K562 (cell line): ENCODE measurements around the gene IPO5. TPM values are rescaled to one million over a fixed set of nuclear protein-coding genes. Genes with fewer than 3 reads are reported as not detected.

Experiments
- ATAC-seq: fragments of 200-7000 bp; cut with Tn5 transposase; 3 replicates; pipeline ENCODE4 v1.9.1; 2020; ENCODE audit warnings: moderate library complexity
- BruUV-seq: library from RNA; stranded (reverse); fragments of 400-500 nt; replicated peaks from 2 replicates; lab custom pipeline; 2021; lab: Mats Ljungman, UMichigan
- CTCF ChIA-PET: fragments of 300-600 bp; formaldehyde crosslinking; extraction: SDS; loops from one replicate; lab custom pipeline; 2021; ENCODE audit warnings: low intra/inter-chr PET ratio; lab: Yijun Ruan, JAX
- POLR2A ChIA-PET: fragments of 300-600, 350-650 bp; sonication (Branson Sonifier 250); formaldehyde crosslinking; extraction: SDS; loops from one replicate; lab custom pipeline; 2021; ENCODE audit warnings: antibody characterized with exemption, inconsistent platforms; lab: Yijun Ruan, JAX
- DNase-seq, 4 experiments: peaks; one replicate each; pipeline versions ENCODE4 v3.0.0 to v3.0.0-alpha.2; 2011 to 2018; ENCODE audit warnings: low spot score in 3 of 4, mixed read lengths in 3 of 4; ENCODE audit errors: extremely low read depth in 1 of 4
- FAIRE-seq: peaks from 2 replicates; lab custom pipeline; 2011; peaks lifted over from hg19 to GRCh38; lab: Jason Lieb, UNC
- H2AFZ ChIP-seq: 2 replicates; pipeline ENCODE4 v1.6.0; 2011; ENCODE audit warnings: low read depth, low read length, control low read depth, inconsistent platforms
- H3K27ac ChIP-seq: fragments of 200-600 bp; 3 replicates; pipeline ENCODE4 v1.8.0; 2011; ENCODE audit warnings: low read depth, mild to moderate bottlenecking, control low read depth, inconsistent platforms, low read length, moderate library complexity, mixed read lengths; ENCODE audit errors: extremely low read depth
- H3K27me3 ChIP-seq, 2 experiments: fragments of 300-600 bp in 1 of 2; 2 replicates in 1 of 2; 3 replicates in 1 of 2; pipeline versions ENCODE4 v1.6.0 to v1.8.0; 2011; ENCODE audit warnings: inconsistent platforms in 2 of 2, low read length in 2 of 2, mild to moderate bottlenecking in 1 of 2, mixed read lengths in 1 of 2, moderate library complexity in 1 of 2; ENCODE audit not compliant: control insufficient read depth in 2 of 2, insufficient read depth in 2 of 2
- H3K36me3 ChIP-seq: fragments of 300-600 bp; 3 replicates; pipeline ENCODE4 v1.8.0; 2011; ENCODE audit warnings: mild to moderate bottlenecking, low read length, inconsistent platforms; ENCODE audit not compliant: control insufficient read depth, insufficient read depth
- H3K4me1 ChIP-seq, 2 experiments: fragments of 200-600 bp in 1 of 2; replicated peaks in 1 of 2; 2 replicates in 1 of 2; 3 replicates in 1 of 2; pipeline versions ENCODE4 v1.5.1 to v1.8.0; 2011; ENCODE audit warnings: inconsistent platforms in 2 of 2, low read length in 2 of 2, mild to moderate bottlenecking in 1 of 2, mixed read lengths in 1 of 2, moderate library complexity in 1 of 2; ENCODE audit not compliant: control insufficient read depth in 2 of 2, insufficient read depth in 2 of 2
- H3K4me2 ChIP-seq: 2 replicates; pipeline ENCODE4 v1.6.1; 2011; ENCODE audit warnings: low read length, control low read depth, inconsistent platforms, mixed read lengths; ENCODE audit not compliant: insufficient read depth
- H3K4me3 ChIP-seq: fragments of 200-600 bp; sonication (generic), shearing (Covaris generic); 2 replicates; pipeline ENCODE4 v1.5.1; 2016; ENCODE audit warnings: control low read depth, inconsistent platforms
- H3K79me2 ChIP-seq: fragments of 200-600 bp; 3 replicates; pipeline ENCODE4 v1.8.0; 2011; ENCODE audit warnings: low read length, inconsistent platforms; ENCODE audit not compliant: control insufficient read depth, insufficient read depth
- H3K9ac ChIP-seq, 2 experiments: 2 replicates each; pipeline versions ENCODE4 v1.6.0 to v1.6.1; 2011; ENCODE audit warnings: low read depth in 2 of 2, low read length in 2 of 2, control low read depth in 1 of 2, inconsistent platforms in 1 of 2, mild to moderate bottlenecking in 1 of 2, mixed read lengths in 1 of 2; ENCODE audit not compliant: insufficient read depth in 1 of 2
- H3K9me1 ChIP-seq: one replicate; pipeline ENCODE4 v1.6.0; 2011; ENCODE audit warnings: inconsistent platforms, mild to moderate bottlenecking, low read length, moderate library complexity; ENCODE audit not compliant: control insufficient read depth, insufficient read depth
- H3K9me3 ChIP-seq: replicated peaks from 2 replicates; pipeline ENCODE4 v1.5.1; 2011; ENCODE audit warnings: low read depth, low read length, inconsistent platforms; ENCODE audit not compliant: control insufficient read depth, insufficient read depth
- H4K20me1 ChIP-seq: replicated peaks from 2 replicates; pipeline ENCODE4 v1.6.1; 2011; ENCODE audit warnings: low read length, inconsistent platforms, mixed read lengths; ENCODE audit not compliant: control insufficient read depth, insufficient read depth
- DPF2 ChIP-seq: fragments of 450-650 bp; IDR thresholded peaks from 2 replicates; pipeline ENCODE4 v1.6.1; 2016
- KDM1A ChIP-seq, 2 experiments: fragments of 450-650 bp; IDR thresholded peaks; 2 replicates each; pipeline ENCODE4 v1.6.1; 2016; ENCODE audit warnings: mild to moderate bottlenecking in 2 of 2
- MIER1 ChIP-seq: fragments of 450-650 bp; IDR thresholded peaks from 2 replicates; pipeline ENCODE4 v1.6.1; 2016; ENCODE audit warnings: antibody characterized with exemption, mild to moderate bottlenecking, low read depth
- NCOA6 ChIP-seq: fragments of 450-650 bp; IDR thresholded peaks from 2 replicates; pipeline ENCODE4 v1.6.1; 2017; ENCODE audit warnings: mild to moderate bottlenecking
- RBM17 ChIP-seq: fragments of 200-400 bp; formaldehyde crosslinking; IDR thresholded peaks from 2 replicates; pipeline ENCODE4 v1.6.1; 2017; ENCODE audit warnings: low read depth, mild to moderate bottlenecking, low read length, borderline replicate concordance
- RHOXF2B ChIP-seq: fragments of 250-450 bp; sonication (Bioruptor Pico); conservative IDR thresholded peaks from 2 replicates; pipeline ENCODE4 v1.5.1; 2021
- SNRNP70 ChIP-seq: fragments of 200-400 bp; formaldehyde crosslinking; optimal IDR thresholded peaks from 2 replicates; pipeline ENCODE3; 2017; ENCODE audit warnings: low read depth, low read length
- ZFP91 ChIP-seq: sonication (generic); formaldehyde crosslinking; IDR thresholded peaks from 2 replicates; pipeline ENCODE4 v1.8.0; 2022; ENCODE audit warnings: mild to moderate bottlenecking, missing genetic modification reagents
- ZKSCAN1 ChIP-seq: fragments of 150-350 bp; IDR thresholded peaks from 2 replicates; pipeline ENCODE4 v1.6.1; 2016; ENCODE audit warnings: low read depth, low read length
- ZNF140 ChIP-seq: fragments of 250-450 bp; sonication (Bioruptor Pico); IDR thresholded peaks from 2 replicates; pipeline ENCODE4 v1.8.0; 2021; ENCODE audit warnings: moderate library complexity, mild to moderate bottlenecking, inconsistent platforms
- ZNF23 ChIP-seq: fragments of 250-450 bp; sonication (Bioruptor Pico); IDR thresholded peaks from 2 replicates; pipeline ENCODE4 v1.4.0; 2020; ENCODE audit warnings: mild to moderate bottlenecking
- ZNF24 ChIP-seq: fragments of 450-650 bp; IDR thresholded peaks from 2 replicates; pipeline ENCODE4 v1.6.1; 2016
- ZNF354B ChIP-seq: fragments of 250-450 bp; sonication (Bioruptor Pico); IDR thresholded peaks from 2 replicates; pipeline ENCODE4 v1.4.0; 2020
- ZNF77 ChIP-seq: fragments of 250-450 bp; sonication (Bioruptor Pico); IDR thresholded peaks from 2 replicates; pipeline ENCODE4 v1.5.0; 2020
- WGBS: fragments of 100-300 bp; shearing (Covaris generic); methylation state at CpG from one replicate; pipeline ENCODE4 v1.1.6; 2016; ENCODE audit warnings: low coverage, mixed read lengths; ENCODE audit not compliant: insufficient coverage; ENCODE audit errors: missing lambda C conversion rate; 5-methylcytosine and 5-hydroxymethylcytosine counted together
- in situ Hi-C: fragments of 300-500 bp; cut with MboI; formaldehyde crosslinking; loops from 4 replicates; pipeline ENCODE4 v1.15.0; 2018; ENCODE audit warnings: inconsistent platforms, mixed read lengths
- intact Hi-C: fragments of 100-400 bp; cut with micrococcal nuclease; formaldehyde crosslinking; loops from 2 replicates; pipeline ENCODE4 v1.14.2; 2022
- polyA plus RNA-seq, 8 experiments: library from polyadenylated mRNA; depleted of rRNA in 4 of 8; stranded (reverse) in 5 of 8; unstranded in 3 of 8; fragments of >200 nt; fragmentation: Nextera tagmentation in 2 of 8; fragmentation: Illumina TruSeq in 1 of 8; extraction: Ambion mirVana in 2 of 8; extraction: Trizol in 1 of 8; gene quantifications; 2 replicates each; pipeline versions ENCODE4 v1.2.1 to v1.2.3, GENCODE V29; 2011 to 2014; ENCODE audit warnings: inconsistent platforms in 1 of 8, missing spikeins in 1 of 8
- total RNA-seq, 7 experiments: library from RNA; depleted of rRNA in 6 of 7; stranded (reverse); fragments of >200 nt in 6 of 7; fragmentation: Illumina TruSeq in 2 of 7; extraction: Trizol in 2 of 7; gene quantifications; 2 replicates each; pipeline versions ENCODE4 v1.2.1 to v1.2.3, GENCODE V29; 2011 to 2021; ENCODE audit warnings: low replicate concordance in 1 of 7
- TF ChIP-seq, protein P1 (sequence below): sonication (generic); formaldehyde crosslinking; IDR thresholded peaks from 2 replicates; pipeline ENCODE4 v1.9.0; 2022; ENCODE audit warnings: mild to moderate bottlenecking, missing genetic modification reagents
- TF ChIP-seq, protein P2 (sequence below): fragments of 450-650 bp; IDR thresholded peaks from 2 replicates; pipeline ENCODE4 v1.6.1; 2016; ENCODE audit warnings: antibody characterized with exemption
- TF ChIP-seq, protein P3 (sequence below): fragments of 200-800 bp; sonication (Bioruptor generic); IDR thresholded peaks from 2 replicates; pipeline ENCODE4 v1.6.1; 2017; ENCODE audit warnings: missing genetic modification characterization, missing compliant biosample characterization

The IPO5 gene
- total and polyA plus RNA-seq, 9 of the 15 experiments (the other 6 are each of a cell fraction or from before 2014, with no cell fraction given), result 45.8 to 206 (median 134) TPM

DNA sequence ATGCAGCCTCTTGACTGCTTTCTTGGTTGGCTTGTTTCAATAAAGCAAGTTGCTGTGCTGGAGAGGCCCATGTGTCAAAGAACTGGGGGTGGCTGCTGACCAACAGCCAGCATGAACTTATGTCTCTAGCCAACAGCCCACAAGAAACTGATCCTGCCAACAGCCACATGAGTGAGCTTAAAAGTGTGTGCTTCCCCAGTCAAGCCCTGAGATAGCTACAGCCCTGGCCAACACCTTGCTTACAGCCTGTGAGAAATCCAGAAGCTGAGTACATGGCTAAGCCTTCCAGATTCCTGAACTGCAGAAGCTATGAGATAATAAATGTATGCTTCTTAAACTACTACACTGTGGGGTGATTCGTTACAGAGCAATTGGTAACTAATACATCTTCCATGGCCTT is 38.9 kb upstream of the IPO5 start (continued):
- TF ChIP-seq ZFP91 (no peak), ZNF77 (CRISPR knock-in tag) (no peak), RBM17 (no peak), RHOXF2B (CRISPR knock-in tag) (no peak), MIER1 (no peak), SNRNP70 (no peak)
- TF ChIP-seq, protein P1, sequence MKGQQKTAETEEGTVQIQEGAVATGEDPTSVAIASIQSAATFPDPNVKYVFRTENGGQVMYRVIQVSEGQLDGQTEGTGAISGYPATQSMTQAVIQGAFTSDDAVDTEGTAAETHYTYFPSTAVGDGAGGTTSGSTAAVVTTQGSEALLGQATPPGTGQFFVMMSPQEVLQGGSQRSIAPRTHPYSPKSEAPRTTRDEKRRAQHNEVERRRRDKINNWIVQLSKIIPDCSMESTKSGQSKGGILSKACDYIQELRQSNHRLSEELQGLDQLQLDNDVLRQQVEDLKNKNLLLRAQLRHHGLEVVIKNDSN (CRISPR knock-in tag), result no peak

DNA sequence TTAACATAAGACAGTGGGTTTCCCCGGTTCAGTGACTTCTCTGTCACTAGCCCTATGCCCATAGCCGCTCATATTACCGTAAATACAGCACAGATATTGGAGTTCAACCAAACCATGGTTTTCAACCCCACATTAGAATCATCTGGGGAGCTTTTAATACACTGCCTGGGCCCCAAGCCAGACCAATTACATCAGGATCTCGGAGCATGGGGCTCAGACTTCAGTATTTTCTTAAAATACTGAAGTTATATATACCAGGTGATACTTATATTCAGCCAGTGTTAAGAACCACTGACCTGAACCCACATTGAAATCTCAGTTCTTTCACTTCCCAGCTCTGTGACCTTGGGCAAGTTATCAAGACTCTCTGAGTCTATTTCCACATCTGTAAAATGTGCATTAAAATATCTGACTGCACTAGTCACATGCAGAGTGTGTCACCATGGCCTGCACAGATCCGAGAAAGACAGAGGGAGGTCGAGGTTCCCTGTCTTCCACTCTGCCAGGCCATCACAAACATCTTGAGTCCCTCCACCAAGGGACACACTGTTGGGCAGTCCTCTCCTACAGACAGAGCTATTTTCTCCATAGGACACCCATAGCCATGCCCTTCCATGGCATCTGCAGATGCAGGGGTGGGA is 32.2 kb upstream of the IPO5 start:
- no peak overlapping the region for H2AFZ ChIP-seq
- no peaks in the 10 kb centered on the region for H3K9me3 ChIP-seq
- FAIRE-seq (no peak), ATAC-seq (no peak), DNase-seq (no peak)
- H3K27me3 ChIP-seq, result no peaks in the 10 kb centered on the region; a peak in 1 of 5 replicates
- no peak overlapping the region for H3K4me3 ChIP-seq
- H4K20me1 ChIP-seq, result no peaks in the 10 kb centered on the region
- H3K9me1 ChIP-seq, result no peaks in the 10 kb centered on the region
- no peak overlapping the region for H3K9ac ChIP-seq
- no peak overlapping the region for H3K27ac ChIP-seq
- 4% methylated on average over 6 of the region's 6 CpGs for WGBS
- in situ Hi-C loops (no loop called here), intact Hi-C loops (no loop called here)
- TF ChIP-seq NCOA6 (no peak), DPF2 (no peak), ZNF23 (CRISPR knock-in tag) (no peak), KDM1A (IDR thresholded peaks at IDR 0.05) (no peak), ZKSCAN1 (no peak), ZNF140 (CRISPR knock-in tag) (no peak), ZNF354B (CRISPR knock-in tag) (no peak), ZNF24 (no peak)
- TF ChIP-seq, protein P2, sequence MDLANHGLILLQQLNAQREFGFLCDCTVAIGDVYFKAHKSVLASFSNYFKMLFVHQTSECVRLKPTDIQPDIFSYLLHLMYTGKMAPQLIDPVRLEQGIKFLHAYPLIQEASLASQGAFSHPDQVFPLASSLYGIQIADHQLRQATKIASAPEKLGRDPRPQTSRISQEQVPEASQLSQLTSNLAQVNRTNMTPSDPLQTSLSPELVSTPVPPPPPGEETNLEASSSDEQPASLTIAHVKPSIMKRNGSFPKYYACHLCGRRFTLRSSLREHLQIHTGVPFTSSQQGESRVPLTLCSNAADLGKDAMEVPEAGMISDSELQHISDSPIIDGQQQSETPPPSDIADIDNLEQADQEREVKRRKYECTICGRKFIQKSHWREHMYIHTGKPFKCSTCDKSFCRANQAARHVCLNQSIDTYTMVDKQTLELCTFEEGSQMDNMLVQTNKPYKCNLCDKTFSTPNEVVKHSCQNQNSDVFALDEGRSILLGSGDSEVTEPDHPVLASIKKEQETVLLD, result no peak
- TF ChIP-seq, protein P3, sequence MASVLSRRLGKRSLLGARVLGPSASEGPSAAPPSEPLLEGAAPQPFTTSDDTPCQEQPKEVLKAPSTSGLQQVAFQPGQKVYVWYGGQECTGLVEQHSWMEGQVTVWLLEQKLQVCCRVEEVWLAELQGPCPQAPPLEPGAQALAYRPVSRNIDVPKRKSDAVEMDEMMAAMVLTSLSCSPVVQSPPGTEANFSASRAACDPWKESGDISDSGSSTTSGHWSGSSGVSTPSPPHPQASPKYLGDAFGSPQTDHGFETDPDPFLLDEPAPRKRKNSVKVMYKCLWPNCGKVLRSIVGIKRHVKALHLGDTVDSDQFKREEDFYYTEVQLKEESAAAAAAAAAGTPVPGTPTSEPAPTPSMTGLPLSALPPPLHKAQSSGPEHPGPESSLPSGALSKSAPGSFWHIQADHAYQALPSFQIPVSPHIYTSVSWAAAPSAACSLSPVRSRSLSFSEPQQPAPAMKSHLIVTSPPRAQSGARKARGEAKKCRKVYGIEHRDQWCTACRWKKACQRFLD (CRISPR knock-in tag), result no peak
- H3K79me2 ChIP-seq, result no peaks in the 10 kb centered on the region
- H3K4me2 ChIP-seq, result no peak overlapping the region
- no TSS peak for BruUV-seq
- ChIA-PET CTCF (no interaction called here), POLR2A (no interaction called here)
- H3K4me1 ChIP-seq, result no peaks in the 10 kb centered on the region
- no peaks in the 10 kb centered on the region for H3K36me3 ChIP-seq
